Stomach (tissue), 4 donors: ENCODE measurements around the gene SLC7A5.

Experiments used
- CTCF ChIP-seq, 7 experiments: fragments of 450-650 bp in 4 of 7; fragments of 200-600 bp in 3 of 7; sonication (generic) in 3 of 7; IDR thresholded peaks; one replicate each; pipeline ENCODE4 v1.5.1; 2016 to 2019; ENCODE audit warnings: antibody characterized with exemption in 7 of 7, control low read depth in 2 of 7, mild to moderate bottlenecking in 1 of 7
- POLR2A ChIP-seq, 4 donors: fragments of 450-650 bp; IDR thresholded peaks; one replicate each; pipeline ENCODE4 v1.6.1; 2016; ENCODE audit warnings: antibody characterized with exemption in 4 of 4, control low read depth in 2 of 4, mild to moderate bottlenecking in 1 of 4, moderate library complexity in 1 of 4
- POLR2AphosphoS5 ChIP-seq, 3 donors: sonication (generic); formaldehyde crosslinking; IDR thresholded peaks; one replicate each; pipeline ENCODE4 v1.6.1; 2016; ENCODE audit warnings: antibody characterized with exemption in 3 of 3

GRCh38 chr16:87802670-87803069 lies 66.6 kb downstream of the SLC7A5 start:
- TF ChIP-seq POLR2A (IDR thresholded peaks at IDR 0.05) (no peak), CTCF (IDR thresholded peaks at IDR 0.05) (no peak), POLR2AphosphoS5 (IDR thresholded peaks at IDR 0.05) (no peak)
